Measurements from ENCODE around the gene ADGRG4. TPM values are rescaled to one million over a fixed set of nuclear protein-coding genes. Genes with fewer than 3 reads are reported as not detected.

Gene ADGRG4
- total RNA-seq, 1 experiment from 2014 or later, result not detected

GRCh38 chrX:136447308-136447707 lies 146.5 kb downstream of the ADGRG4 start:
- no peak for ATAC-seq
- Histone ChIP-seq H3K27me3 (ENCODE audit: control insufficient read depth, insufficient read depth, low read length) (no peaks in the 10 kb centered on the region; the same call in 1 of the 2 replicates), H3K4me1 (ENCODE audit: control insufficient read depth, insufficient read depth, low read length) (no peaks in the 10 kb centered on the region), H3K36me3 (ENCODE audit: control insufficient read depth, insufficient read depth, low read length) (no peaks in the 10 kb centered on the region), H3K4me3 (ENCODE audit: low read depth in 2 of 2, low read length in 2 of 2) (no peak overlapping the region), H3K9me3 (ENCODE audit: control insufficient read depth, insufficient read depth, low read depth, low read length) (no peaks in the 10 kb centered on the region), H3K27ac (ENCODE audit: low read length) (no peak overlapping the region)
- TF ChIP-seq SIN3A (IDR thresholded peaks at IDR 0.05; ENCODE audit: borderline replicate concordance, insufficient read depth, low read depth, low read length) (no peak), POLR2AphosphoS5 (IDR thresholded peaks at IDR 0.05; ENCODE audit: low read depth, low read length) (no peak), TCF7L2 (IDR thresholded peaks at IDR 0.05; ENCODE audit: low read depth, low read length) (no peak)
- TF ChIP-seq, protein P1, sequence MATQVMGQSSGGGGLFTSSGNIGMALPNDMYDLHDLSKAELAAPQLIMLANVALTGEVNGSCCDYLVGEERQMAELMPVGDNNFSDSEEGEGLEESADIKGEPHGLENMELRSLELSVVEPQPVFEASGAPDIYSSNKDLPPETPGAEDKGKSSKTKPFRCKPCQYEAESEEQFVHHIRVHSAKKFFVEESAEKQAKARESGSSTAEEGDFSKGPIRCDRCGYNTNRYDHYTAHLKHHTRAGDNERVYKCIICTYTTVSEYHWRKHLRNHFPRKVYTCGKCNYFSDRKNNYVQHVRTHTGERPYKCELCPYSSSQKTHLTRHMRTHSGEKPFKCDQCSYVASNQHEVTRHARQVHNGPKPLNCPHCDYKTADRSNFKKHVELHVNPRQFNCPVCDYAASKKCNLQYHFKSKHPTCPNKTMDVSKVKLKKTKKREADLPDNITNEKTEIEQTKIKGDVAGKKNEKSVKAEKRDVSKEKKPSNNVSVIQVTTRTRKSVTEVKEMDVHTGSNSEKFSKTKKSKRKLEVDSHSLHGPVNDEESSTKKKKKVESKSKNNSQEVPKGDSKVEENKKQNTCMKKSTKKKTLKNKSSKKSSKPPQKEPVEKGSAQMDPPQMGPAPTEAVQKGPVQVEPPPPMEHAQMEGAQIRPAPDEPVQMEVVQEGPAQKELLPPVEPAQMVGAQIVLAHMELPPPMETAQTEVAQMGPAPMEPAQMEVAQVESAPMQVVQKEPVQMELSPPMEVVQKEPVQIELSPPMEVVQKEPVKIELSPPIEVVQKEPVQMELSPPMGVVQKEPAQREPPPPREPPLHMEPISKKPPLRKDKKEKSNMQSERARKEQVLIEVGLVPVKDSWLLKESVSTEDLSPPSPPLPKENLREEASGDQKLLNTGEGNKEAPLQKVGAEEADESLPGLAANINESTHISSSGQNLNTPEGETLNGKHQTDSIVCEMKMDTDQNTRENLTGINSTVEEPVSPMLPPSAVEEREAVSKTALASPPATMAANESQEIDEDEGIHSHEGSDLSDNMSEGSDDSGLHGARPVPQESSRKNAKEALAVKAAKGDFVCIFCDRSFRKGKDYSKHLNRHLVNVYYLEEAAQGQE (IDR thresholded peaks at IDR 0.05; ENCODE audit: insufficient read depth in 1 of 2, low read depth in 2 of 2, low read length in 1 of 2), result no peak
- TF ChIP-seq, protein P2, sequence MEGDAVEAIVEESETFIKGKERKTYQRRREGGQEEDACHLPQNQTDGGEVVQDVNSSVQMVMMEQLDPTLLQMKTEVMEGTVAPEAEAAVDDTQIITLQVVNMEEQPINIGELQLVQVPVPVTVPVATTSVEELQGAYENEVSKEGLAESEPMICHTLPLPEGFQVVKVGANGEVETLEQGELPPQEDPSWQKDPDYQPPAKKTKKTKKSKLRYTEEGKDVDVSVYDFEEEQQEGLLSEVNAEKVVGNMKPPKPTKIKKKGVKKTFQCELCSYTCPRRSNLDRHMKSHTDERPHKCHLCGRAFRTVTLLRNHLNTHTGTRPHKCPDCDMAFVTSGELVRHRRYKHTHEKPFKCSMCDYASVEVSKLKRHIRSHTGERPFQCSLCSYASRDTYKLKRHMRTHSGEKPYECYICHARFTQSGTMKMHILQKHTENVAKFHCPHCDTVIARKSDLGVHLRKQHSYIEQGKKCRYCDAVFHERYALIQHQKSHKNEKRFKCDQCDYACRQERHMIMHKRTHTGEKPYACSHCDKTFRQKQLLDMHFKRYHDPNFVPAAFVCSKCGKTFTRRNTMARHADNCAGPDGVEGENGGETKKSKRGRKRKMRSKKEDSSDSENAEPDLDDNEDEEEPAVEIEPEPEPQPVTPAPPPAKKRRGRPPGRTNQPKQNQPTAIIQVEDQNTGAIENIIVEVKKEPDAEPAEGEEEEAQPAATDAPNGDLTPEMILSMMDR (IDR thresholded peaks at IDR 0.05), result no peak
- in situ Hi-C loops (cut with HindIII; ENCODE audit: low pct_unique_long_range_greater_than_20kb, low sequenced_read_pairs) (no loop called here), intact Hi-C loops (cut with micrococcal nuclease; ENCODE audit: unreplicated experiment) (no loop called here)
- CTCF ChIA-PET, result no interaction called here
- POLR2A ChIA-PET, result no interaction called here
- DNase-seq (ENCODE audit: low read depth, low spot score), result no peak
- BruUV-seq (replicated peaks), result no TSS peak

DNA sequence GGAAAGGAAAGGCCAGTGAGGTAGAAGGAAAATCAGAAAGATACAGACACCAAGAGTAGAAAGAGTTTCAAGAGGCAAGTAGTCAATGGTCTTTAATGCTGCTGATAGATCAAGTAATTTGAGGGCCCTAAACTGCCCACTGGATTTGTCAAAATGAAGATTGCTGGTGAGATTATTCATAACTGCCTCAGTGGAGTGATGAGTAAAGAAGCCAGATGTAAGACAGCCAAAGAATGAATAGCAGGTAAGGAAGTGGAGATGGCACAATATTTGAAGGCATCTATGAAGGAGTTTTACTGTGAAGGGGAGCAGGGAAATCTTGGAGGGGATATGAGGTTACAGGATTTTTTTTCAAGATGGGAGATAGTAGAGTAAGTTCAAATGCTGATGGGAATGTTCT lies 147.2 kb downstream of the ADGRG4 start:
- DNase-seq (ENCODE audit: low read depth, low spot score) (no peak), ATAC-seq (no peak)
- intact Hi-C loops (cut with micrococcal nuclease; ENCODE audit: unreplicated experiment) (no loop called here), in situ Hi-C loops (cut with HindIII; ENCODE audit: low pct_unique_long_range_greater_than_20kb, low sequenced_read_pairs) (no loop called here)
- Histone ChIP-seq H3K27me3 (ENCODE audit: control insufficient read depth, insufficient read depth, low read length) (no peaks in the 10 kb centered on the region; the same call in 1 of the 2 replicates), H3K27ac (ENCODE audit: low read length) (no peak overlapping the region), H3K4me3 (ENCODE audit: low read depth in 2 of 2, low read length in 2 of 2) (no peak overlapping the region), H3K4me1 (ENCODE audit: control insufficient read depth, insufficient read depth, low read length) (no peaks in the 10 kb centered on the region), H3K36me3 (ENCODE audit: control insufficient read depth, insufficient read depth, low read length) (no peaks in the 10 kb centered on the region), H3K9me3 (ENCODE audit: control insufficient read depth, insufficient read depth, low read depth, low read length) (no peaks in the 10 kb centered on the region)
- CTCF ChIA-PET, result no interaction called here
- TF ChIP-seq TCF7L2 (IDR thresholded peaks at IDR 0.05; ENCODE audit: low read depth, low read length) (no peak), POLR2AphosphoS5 (IDR thresholded peaks at IDR 0.05; ENCODE audit: low read depth, low read length) (no peak)
- TF ChIP-seq, protein P2 (IDR thresholded peaks at IDR 0.05), result no peak
- TF ChIP-seq, protein P1 (IDR thresholded peaks at IDR 0.05; ENCODE audit: insufficient read depth in 1 of 2, low read depth in 2 of 2, low read length in 1 of 2), result no peak
- BruUV-seq (replicated peaks), result no TSS peak
- POLR2A ChIA-PET, result no interaction called here
